ENCODE measurements around the gene CCM2.

Gene CCM2

GRCh38 chr7:45000093-45001032 lies at the start of gene CCM2:
Gene CCM2 (plus strand): TSS chr7:45000201. CDS start chr7:45000334, 133 bp downstream.
- no peak for DNase-seq (ENCODE audit: low read depth)

GRCh38 chr7:44953156-44953555 lies 46.8 kb upstream of the CCM2 start:
- no peak for DNase-seq (ENCODE audit: low read depth)

- no peak for DNase-seq (ENCODE audit: low read depth)
These were observed 44.3 kb upstream of the CCM2 start for GRCh38 chr7:44955733-44956132.

- DNase-seq (ENCODE audit: low read depth) = no peak
These were observed 43.7 kb upstream of the CCM2 start for GRCh38 chr7:44956157-44956766.

- DNase-seq (ENCODE audit: low read depth) = no peak
These were observed 41.2 kb upstream of the CCM2 start for GRCh38 chr7:44958645-44959344.

GRCh38 chr7:44959433-44959951 lies 40.5 kb upstream of the CCM2 start:
- DNase-seq (ENCODE audit: low read depth) = peak; percentile 35

- no peak for DNase-seq (ENCODE audit: low read depth)
These were observed 39.9 kb upstream of the CCM2 start for GRCh38 chr7:44960011-44960580.

- DNase-seq (ENCODE audit: low read depth) = no peak
These were observed 38.0 kb upstream of the CCM2 start for GRCh38 chr7:44961844-44962482.

- DNase-seq (ENCODE audit: low read depth) = no peak
These were observed 37.3 kb upstream of the CCM2 start for GRCh38 chr7:44962483-44963251.

GRCh38 chr7:44963364-44964290 lies 36.4 kb upstream of the CCM2 start:
- no peak for DNase-seq (ENCODE audit: low read depth)

GRCh38 chr7:44964384-44964830 lies 35.6 kb upstream of the CCM2 start:
- DNase-seq (ENCODE audit: low read depth) = no peak

- no peak for DNase-seq (ENCODE audit: low read depth)
These were observed 35.1 kb upstream of the CCM2 start for GRCh38 chr7:44964831-44965440.

GRCh38 chr7:44965441-44965903 lies 34.5 kb upstream of the CCM2 start:
- no peak for DNase-seq (ENCODE audit: low read depth)

GRCh38 chr7:44965937-44966730 lies 33.9 kb upstream of the CCM2 start:
- no peak for DNase-seq (ENCODE audit: low read depth)

- no peak for DNase-seq (ENCODE audit: low read depth)
These were observed 33.1 kb upstream of the CCM2 start for GRCh38 chr7:44966731-44967538.

GRCh38 chr7:44967571-44968446 lies 32.2 kb upstream of the CCM2 start:
- no peak for DNase-seq (ENCODE audit: low read depth)

Data from activated T-helper 9 cell treated with anti-CD3 and anti-CD28 coated beads, Interleukin-2, amount 50 U/mL, for 16 hours (primary cell).